HG03064 (cell line): ENCODE results near the gene SNX4.

Experiments used
- ATAC-seq: cut with Tn5 transposase; IDR thresholded peaks from one replicate; pipeline ENCODE4 v1.9.1; 2021; ENCODE audit warnings: low read depth; ENCODE audit not compliant: unreplicated experiment

Gene SNX4

GRCh38 chr3:125470671-125471070, 49.3 kb downstream of the SNX4 start:
- no peak for ATAC-seq

DNA sequence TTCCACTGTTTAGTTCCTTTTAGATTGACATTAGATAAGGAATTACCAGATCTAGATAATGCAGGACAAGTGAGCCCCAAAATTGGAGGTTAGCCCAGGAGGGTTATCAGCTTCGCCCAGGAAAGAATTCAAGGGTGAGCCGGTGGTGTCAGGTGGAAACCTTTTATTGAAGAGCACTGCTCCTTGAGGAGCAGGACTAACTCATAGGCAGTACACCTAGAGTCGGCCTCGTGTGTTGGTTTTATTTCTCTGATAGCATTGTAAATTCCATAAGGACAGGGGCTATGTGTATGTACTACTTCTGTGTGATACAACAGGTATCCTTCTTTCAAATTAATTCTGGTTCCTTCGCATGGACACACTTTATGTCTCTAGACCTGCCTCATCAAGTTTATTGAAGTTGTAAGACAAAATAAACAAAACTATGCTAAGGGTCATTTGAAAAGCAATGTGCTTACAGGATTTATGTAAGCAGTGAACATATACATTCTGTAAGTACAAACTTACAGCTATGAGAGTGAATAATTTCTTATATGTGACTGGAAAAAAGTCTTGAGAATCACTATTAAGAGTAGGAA, 57.2 kb downstream of the SNX4 start:
- ATAC-seq: no peak

DNA sequence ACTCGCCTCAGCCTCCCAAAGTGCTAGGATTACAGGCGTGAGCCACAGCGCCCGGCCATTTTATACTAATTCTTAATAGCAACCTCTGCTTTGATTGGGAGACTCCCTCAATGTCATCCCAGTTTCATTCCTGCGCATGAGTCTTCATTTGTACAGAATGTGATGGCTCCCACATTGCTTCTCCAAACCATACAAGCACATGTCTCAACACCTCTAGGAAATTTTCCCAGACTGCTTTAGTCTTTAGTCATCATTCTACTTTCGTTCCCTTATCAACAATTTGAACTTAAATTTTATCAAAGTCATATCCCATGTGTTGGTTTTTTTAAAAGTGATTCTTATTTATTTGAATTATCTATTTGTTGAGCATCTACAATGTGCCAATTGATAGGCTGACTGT, 58.1 kb downstream of the SNX4 start:
- ATAC-seq: no peak

DNA sequence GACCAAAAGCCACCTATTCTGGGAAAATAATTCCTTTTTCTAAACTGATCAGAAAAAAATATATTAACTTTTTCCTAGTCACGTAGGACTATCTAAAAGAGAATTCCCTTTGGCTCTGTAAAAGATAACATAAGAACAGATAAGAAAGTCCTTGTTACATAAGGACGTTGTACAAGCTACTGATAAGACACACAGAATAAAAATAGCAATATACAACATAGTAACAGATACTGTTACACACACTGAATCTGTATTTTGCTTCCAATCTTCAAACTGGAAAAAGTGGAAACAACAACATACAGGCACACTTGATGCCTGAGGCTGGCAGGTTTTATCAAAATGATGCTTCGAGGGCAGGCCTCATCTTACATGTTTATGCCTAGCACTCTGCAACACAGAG, 59.8 kb downstream of the SNX4 start:
- no peak for ATAC-seq

- ATAC-seq: no peak
Observed at GRCh38 chr3:125443923-125444322, 76.1 kb downstream of the SNX4 start.

DNA sequence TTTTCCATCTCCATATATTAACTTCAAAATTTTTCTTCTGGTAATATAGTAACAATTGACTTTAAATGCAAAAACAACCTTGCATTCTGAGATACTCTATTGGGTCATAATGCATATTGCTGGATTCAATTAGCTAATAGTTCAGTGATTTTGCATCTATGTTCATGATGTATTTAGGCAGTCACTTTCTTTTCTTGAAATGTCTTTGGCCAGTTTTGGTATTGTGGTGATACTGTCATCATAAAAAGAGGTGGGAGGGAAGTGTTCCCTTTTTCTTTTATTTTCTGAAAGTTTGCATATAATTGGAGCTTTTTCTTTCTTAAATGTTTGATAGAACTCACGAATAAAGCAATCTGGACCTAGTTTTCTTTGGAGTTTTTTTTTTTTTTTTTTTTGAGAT, 77.5 kb downstream of the SNX4 start:
- no peak for ATAC-seq

GRCh38 chr3:125440970-125441369, 79.0 kb downstream of the SNX4 start:
- no peak for ATAC-seq

DNA sequence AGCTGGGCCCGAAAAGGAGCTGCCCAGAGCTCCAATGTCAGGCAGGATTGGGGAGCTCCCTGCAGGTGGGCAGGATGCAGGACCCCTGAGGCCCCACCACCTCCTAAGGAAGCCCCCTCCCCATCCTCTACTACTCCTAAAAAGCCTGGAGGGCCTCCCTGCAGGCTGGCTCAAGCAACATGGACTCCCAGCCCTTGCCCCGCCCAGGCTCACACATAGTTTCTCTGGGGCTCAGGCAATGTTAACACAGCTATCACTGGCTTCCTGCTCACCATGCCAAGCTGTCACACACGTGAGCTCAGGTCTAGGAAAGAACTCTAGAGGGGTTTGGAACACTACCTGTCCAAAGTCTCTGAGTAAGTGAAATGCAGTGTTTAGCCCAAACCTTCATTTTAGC, 79.4 kb downstream of the SNX4 start:
- ATAC-seq: no peak

DNA sequence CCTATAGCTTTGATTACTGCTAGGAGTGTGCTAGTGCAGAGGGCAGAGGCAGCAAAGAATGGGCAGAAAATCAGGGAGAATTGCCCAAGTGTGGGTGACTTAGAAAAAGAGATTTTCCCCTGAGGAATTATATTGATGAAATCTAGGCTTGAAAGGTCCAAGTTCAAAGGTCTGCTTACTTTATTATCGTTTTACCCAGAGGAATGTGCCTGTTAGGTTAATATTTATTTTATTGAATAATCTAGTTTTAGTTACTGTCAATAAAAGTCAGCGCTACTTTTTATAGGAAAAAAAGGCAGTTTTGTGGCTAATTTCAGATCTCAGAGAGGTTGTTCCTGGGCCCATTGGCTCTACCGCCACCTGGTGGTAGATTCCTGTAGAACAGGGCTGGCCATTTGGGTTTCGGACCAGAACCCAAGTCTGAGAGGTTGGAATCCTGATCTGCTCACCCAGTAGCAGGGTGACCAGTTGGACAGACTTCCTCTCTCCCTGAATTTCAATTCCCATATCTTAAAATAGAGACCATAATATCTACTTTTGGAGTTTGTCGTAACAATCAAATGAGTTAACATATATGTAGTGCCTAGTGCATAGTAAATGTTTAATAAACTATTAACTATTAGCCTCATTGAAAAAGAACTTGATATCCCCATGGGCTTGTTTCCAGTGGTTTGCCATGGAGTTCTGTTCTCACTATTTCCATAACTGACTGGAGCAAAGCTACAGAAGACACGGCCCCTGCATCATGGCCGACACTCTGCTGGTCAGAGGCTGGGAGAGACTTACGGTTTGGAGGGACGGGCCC, 82.2 kb downstream of the SNX4 start:
- no peak for ATAC-seq

GRCh38 chr3:125436921-125437320, 83.1 kb downstream of the SNX4 start:
- no peak for ATAC-seq

- ATAC-seq: no peak
Observed at GRCh38 chr3:125435231-125435630, 84.8 kb downstream of the SNX4 start.

GRCh38 chr3:125434582-125435011, 85.4 kb downstream of the SNX4 start:
- no peak for ATAC-seq

DNA sequence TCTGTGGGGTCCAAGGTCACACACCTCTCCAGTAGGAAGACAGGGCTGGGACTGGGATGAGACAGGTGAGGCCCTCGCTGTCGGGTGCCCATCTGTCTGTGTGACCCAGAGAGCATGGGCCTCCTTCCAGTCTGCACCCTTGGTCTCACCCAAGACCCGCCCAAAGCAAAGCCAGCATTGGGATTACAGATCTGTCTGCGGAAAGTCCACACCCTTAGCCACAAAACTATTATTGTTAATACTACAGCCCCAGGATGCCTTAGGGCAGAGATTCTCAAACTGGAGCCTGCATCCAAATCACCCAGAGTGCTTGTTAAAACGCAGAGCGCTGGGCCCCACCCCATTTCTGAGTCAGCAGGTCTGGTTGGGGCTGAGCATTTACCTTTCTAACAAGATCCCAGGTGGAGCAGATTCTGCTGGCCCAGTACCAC, 86.4 kb downstream of the SNX4 start:
- ATAC-seq: no peak

- ATAC-seq: no peak
Observed at GRCh38 chr3:125433091-125433534, 86.9 kb downstream of the SNX4 start.

DNA sequence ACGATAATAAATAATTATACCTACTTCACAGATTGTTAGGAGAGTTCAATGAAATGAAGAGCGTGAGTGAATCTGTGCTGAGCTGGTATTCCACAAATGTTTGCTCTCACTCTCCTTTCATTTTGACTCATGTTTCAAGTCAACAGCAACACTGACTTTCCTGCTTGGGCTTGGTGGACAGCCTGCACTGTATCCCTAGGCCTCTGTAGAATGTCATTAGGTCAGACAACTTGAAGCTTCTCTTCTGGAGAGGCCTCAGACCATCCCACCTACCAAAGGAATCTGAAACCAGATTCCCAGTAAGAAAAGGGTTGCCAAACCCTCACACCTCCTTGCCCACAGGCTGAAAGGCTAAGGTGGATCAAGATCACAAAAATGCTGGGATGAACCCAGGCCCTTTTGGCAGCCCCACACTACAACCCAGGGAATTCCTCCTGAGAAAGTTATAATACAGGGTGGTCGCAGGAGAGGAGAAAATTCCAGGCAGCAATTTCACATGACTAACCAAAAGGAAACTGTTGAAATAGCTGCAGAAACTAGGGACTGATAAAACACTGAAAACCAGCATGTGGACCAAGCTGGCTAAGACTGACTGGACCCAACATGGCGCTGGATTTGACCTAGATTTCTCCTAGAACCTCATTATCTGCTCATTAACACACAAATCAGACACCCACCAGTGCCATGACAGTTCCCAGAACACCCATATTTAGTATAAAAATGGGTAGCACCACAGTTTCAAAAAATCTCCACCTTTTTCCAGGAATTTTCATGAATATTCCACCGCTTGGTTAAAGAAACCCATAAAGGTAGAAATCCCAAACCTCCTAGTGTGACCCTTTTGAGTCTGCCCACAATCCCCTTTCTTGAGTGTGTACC, 87.9 kb downstream of the SNX4 start:
- ATAC-seq: no peak

DNA sequence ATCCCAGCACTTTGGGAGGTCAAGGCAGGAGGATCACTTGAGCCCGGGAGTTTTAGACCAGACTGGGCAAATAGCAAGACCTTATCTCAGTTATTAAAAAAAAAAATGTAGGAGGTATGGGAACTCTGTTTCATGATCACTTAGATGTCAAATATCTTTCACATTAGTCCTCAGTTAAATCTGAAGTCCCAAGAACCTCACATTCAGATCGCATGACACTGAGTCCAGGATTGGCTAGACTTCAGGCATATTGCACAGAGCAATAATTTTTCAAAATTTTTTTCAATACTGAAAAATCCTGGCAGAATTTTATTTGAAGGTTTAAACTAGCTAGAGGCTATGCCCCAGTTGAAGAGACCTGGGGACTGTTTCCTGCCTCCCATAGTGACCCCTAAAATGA, 88.6 kb downstream of the SNX4 start:
- ATAC-seq: no peak

DNA sequence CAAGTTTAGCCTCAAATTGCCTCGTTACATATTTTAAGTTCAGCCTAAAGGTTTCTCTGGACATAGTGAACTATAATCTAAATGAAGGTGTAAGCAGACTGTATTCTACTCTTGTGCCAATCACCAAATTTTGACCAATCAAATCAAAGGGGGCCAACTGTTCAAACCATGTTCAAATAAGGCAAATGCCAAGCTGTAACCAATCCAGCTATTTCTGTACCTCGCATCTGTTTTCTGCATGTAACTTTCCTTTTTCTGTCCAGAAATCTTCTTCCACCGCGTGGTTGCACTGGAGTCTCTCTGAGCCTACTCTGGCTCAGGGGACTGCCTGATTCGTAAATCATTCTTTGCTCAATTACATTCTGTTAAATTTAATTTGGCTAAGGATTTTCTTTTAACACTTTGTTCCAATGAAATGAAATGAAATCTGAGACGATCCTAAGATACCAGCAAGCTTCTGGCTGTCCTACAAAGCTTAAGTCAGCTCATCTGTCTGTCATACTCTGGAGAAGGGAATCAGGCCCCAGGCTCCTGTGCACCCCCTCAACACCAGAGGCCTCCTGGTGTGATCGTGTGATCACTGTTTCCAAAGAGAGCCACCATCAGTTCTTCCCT, 91.7 kb downstream of the SNX4 start:
- ATAC-seq: no peak

DNA sequence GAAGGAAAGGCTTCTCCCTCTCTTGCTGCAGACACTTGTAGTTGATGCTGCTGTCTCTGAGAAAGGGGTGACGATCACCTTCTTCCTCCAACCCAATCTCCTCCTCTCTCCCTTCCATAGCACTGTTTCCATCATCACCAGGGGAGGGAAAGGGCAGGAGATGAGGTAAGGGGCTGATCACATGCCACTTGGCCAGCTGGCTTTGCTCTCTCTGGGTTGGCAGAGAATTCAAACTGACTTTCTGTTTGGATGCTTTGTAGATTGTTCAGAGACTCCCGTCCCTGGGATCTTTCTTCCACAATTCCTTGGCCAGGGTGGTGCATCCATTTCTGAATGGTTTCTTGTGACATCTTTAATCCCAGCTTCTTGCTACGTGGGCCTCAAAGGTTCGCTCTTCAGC, 101.7 kb downstream of the SNX4 start:
- ATAC-seq: no peak

- ATAC-seq: no peak
Observed at GRCh38 chr3:125416235-125416634, 103.8 kb downstream of the SNX4 start.

- no peak for ATAC-seq
Observed at GRCh38 chr3:125414669-125415068, 105.3 kb downstream of the SNX4 start.

GRCh38 chr3:125410922-125411321, 109.1 kb downstream of the SNX4 start:
- no peak for ATAC-seq
